ENCODE data around the gene RORB.

GRCh38 chr9:74556685-74557084 is 59.5 kb downstream of the RORB start:
- TF ChIP-seq CTCF (IDR thresholded peaks at IDR 0.05; ENCODE audit: low read length), result no peak
- TF ChIP-seq EZH2phosphoT487 (IDR thresholded peaks at IDR 0.05; ENCODE audit: low read length), result no peak

Data from MM.1S (cell line).